Mucosa of descending colon (tissue), 3 donors: ENCODE data around the gene CTSW. TPM values are rescaled to one million over a fixed set of nuclear protein-coding genes. Genes with fewer than 3 reads are reported as not detected.

ENCODE experiments used
- ATAC-seq: fragments of 200-7000 bp; cut with Tn5 transposase; one replicate; pipeline ENCODE4 v1.9.1; 2020; ENCODE audit warnings: mild to moderate bottlenecking, moderate library complexity
- DNase-seq, 3 donors: peaks; one replicate each; pipeline ENCODE4 v3.0.0-alpha.2; 2020
- H3K36me3 ChIP-seq: fragments of 200-600 bp; one replicate; pipeline ENCODE4 v1.8.0; 2021; ENCODE audit warnings: low read depth, mild to moderate bottlenecking
- H3K4me1 ChIP-seq: fragments of 200-600 bp; one replicate; pipeline ENCODE4 v1.8.0; 2021; ENCODE audit warnings: low read depth, mild to moderate bottlenecking
- H3K4me3 ChIP-seq: fragments of 200-600 bp; one replicate; pipeline ENCODE4 v1.8.0; 2021; ENCODE audit warnings: mild to moderate bottlenecking
- H3K9me3 ChIP-seq: fragments of 200-600 bp; one replicate; pipeline ENCODE4 v1.8.0; 2021; ENCODE audit warnings: mild to moderate bottlenecking
- CTCF ChIP-seq: fragments of 200-600 bp; IDR thresholded peaks from one replicate; pipeline ENCODE4 v1.8.0; 2022; ENCODE audit warnings: antibody characterized with exemption, mild to moderate bottlenecking
- intact Hi-C, 2 donors: fragments of 100-400 bp; cut with DNase I in 1 of 2; cut with micrococcal nuclease in 1 of 2; formaldehyde crosslinking; loops; one replicate each; pipeline versions ENCODE4 v1.11.0 to v1.11.1; 2022; cut with DNase I, micrococcal nuclease
- total RNA-seq, 3 donors: library from RNA; stranded (reverse); fragmentation: NEBNext Ultra II Directional in 2 of 3; extraction: Animal tissue kit (Norgen Biotek cat#: 25700) in 2 of 3; gene quantifications; one replicate each; pipeline versions ENCODE4 v1.2.1 to v1.2.4, GENCODE V29; 2021 to 2023
- donor health status: DM: no; HTN: no; CAD: no; lungs with moderate emphysema.
- donor health status: DM: no; HTN: no; CAD: no.
- donor health status: DM: no; HTN: yes; CAD: no.

CTSW gene
- total RNA-seq, 3 donors from 2014 or later: 1.2 to 3.2 (median 2.8) TPM

- ATAC-seq (peak; percentile 2), DNase-seq (peak in 2 of 3 donors; percentile 61 to 69)
- intact Hi-C loops: no loop called here
- Histone ChIP-seq H3K4me1 (peaks cover 10% of the 10 kb centered on the region), H3K4me3 (no peak within 1 kb of the TSS), H3K36me3 (peaks cover 4% of the 10 kb centered on the region), H3K9me3 (no peaks in the 10 kb centered on the region)
- no peak for TF ChIP-seq CTCF
Measured at GRCh38 chr11:65872586-65873317, 6.9 kb upstream of the CTSW start, which contains the start of gene EFEMP2. TSS of gene EFEMP2 (minus strand) at chr11:65872800. CDS start at chr11:65872354, 446 bp downstream.

DNA sequence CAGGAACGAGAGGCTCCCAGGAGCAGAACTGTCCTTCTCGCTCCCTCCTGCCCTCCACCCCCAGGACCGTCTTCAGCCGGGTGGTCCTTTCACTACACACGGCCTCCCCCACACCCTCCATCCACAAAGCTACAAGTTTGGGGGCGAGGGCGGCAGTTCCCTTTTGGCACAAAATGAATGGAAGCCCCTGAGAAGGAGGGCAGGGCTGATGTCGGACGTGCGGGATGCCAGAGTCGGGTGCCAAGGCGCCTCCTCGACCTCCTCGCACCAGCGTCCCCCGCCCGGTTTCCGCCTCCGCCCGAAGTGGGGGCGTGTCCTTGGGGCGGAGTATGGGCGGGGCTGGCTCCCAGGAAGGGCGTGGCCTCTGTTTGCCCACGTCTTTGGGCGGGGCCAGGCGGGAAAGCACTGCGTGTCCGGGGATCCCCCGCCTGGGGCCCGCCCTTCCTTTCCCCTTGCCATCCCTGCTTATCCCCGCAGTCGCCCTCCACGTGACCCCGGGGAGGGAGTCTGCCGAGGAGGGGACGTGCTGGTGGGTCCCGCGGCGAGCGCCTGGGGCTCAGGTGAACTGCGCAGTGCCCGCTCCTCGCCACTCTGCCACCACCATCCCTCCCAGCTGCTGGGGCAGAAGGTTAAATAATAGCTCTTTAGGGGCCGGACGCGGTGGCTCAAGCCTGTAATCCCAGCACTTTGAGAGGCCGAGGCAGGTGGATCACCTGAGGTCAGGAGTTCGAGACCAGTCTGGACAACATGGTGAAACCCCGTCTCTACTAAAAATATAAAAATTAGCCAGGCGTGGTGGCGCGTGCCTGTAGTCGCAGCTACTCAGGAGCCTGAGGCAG, 6.1 kb upstream of the CTSW start:
- Histone ChIP-seq H3K4me1 (peaks cover 10% of the 10 kb centered on the region), H3K4me3 (no peak overlapping the region), H3K36me3 (peaks cover 4% of the 10 kb centered on the region), H3K9me3 (no peaks in the 10 kb centered on the region)
- peak; percentile 98 for ATAC-seq
- TF ChIP-seq CTCF: no peak
- intact Hi-C loops: no loop called here
- peak; percentile 97 to 99 (median 98) for DNase-seq

GRCh38 chr11:65880027-65880426, 390 bp downstream of the CTSW start:
- H3K36me3 ChIP-seq: no peaks in the 10 kb centered on the region

DNA sequence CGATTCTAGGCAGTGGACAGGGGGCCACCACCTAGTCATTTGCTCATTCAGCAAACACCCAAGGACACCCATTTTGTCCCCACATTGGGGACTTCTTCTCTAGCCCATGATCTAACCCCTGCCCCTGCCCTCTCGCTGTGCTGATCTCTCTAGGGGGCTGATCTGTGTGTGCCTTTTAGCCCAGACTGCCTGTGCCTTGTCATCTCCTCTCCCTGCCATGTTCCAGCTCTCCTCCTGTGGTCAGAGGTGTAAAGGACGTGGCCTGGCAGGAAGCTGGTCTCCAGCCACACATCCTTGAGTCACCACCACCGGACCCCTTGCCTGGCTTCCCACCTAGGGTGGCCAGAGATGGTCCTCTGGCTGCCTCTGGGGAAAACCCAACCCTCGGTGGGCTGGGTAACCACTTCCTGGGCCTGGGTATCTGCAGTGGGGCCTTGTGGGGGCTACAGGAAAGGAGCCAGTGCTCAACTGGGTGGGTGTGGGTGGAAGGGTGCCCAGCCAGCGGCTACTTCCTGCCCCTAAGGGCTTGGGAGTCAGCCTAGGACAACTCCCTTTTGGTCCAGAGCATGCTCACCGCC, 1.3 kb downstream of the CTSW start:
- no peak for DNase-seq
- Histone ChIP-seq H3K4me1 (peaks cover 2% of the 10 kb centered on the region), H3K4me3 (no peak overlapping the region), H3K9me3 (no peaks in the 10 kb centered on the region), H3K36me3 (no peaks in the 10 kb centered on the region)
- ATAC-seq: no peak
- TF ChIP-seq CTCF: no peak
- intact Hi-C loops: loop anchor here (10.0 kb wide), 1 partner anchor 104 kb away; no protein-coding TSS in a partner anchor

More at GRCh38 chr11:65880027-65880426, 390 bp downstream of the CTSW start:
- Histone ChIP-seq H3K9me3 (no peaks in the 10 kb centered on the region), H3K4me3 (no peak overlapping the region), H3K4me1 (peaks cover 2% of the 10 kb centered on the region)
- TF ChIP-seq CTCF: no peak
- no peak for DNase-seq
- ATAC-seq: no peak
- intact Hi-C loops: loop anchor here (10.0 kb wide), 1 partner anchor 105 kb away; no protein-coding TSS in a partner anchor
